Activated T-cell treated with anti-CD3 and anti-CD28 coated beads, Interleukin-2, amount 50 U/mL, for 48 hours (primary cell): Measurements from ENCODE around the gene CD300C.
"Not testable (repeated sequence)": the region's sequence is repeated elsewhere in the genome, so short reads cannot be mapped to it uniquely, and the experiment has no call there.

Experiments
- DNase-seq, 2 experiments: peaks; one replicate each; pipeline ENCODE4 v3.0.0-alpha.2; 2020

The CD300C gene

GRCh38 chr17:74508156-74508555, 37.8 kb downstream of the CD300C start:
- no peak for DNase-seq

- not testable (repeated sequence) for DNase-seq
Measured at GRCh38 chr17:74503949-74504348, 42.0 kb downstream of the CD300C start.

GRCh38 chr17:74502861-74503260, 43.1 kb downstream of the CD300C start:
- DNase-seq = peak in 1 of 2 experiments; percentile 1

GRCh38 chr17:74499992-74500391, 45.9 kb downstream of the CD300C start:
- peak in 1 of 2 experiments; percentile 3 for DNase-seq

- peak in 1 of 2 experiments; percentile 10 for DNase-seq
Measured at GRCh38 chr17:74497471-74497870, 48.4 kb downstream of the CD300C start.

GRCh38 chr17:74493331-74493833, 52.5 kb downstream of the CD300C start:
- DNase-seq = peak; percentile 75 to 80

- DNase-seq = peak in 1 of 2 experiments; percentile 16
Measured at GRCh38 chr17:74491626-74492025, 54.3 kb downstream of the CD300C start.
